ENCODE measurements around the gene MOSPD2. TPM values are rescaled to one million over a fixed set of nuclear protein-coding genes. Genes with fewer than 3 reads are reported as not detected.

MOSPD2 gene
- total RNA-seq, 1 donor from 2014 or later = 13.9 TPM

GRCh38 chrX:14899607-14900006 is 26.4 kb downstream of the MOSPD2 start:
- Histone ChIP-seq H3K27ac (ENCODE audit: low read depth, low read length) (peak overlapping the region; percentile 56), H3K9ac (ENCODE audit: low read length) (no peak overlapping the region), H3K9me3 (ENCODE audit: insufficient read depth, low read depth, low read length) (no peaks in the 10 kb centered on the region), H3K4me3 (ENCODE audit: insufficient read depth, low read depth, low read length) (no peak overlapping the region), H3K79me2 (ENCODE audit: insufficient read depth, low read length) (no peaks in the 10 kb centered on the region), H3K36me3 (ENCODE audit: insufficient read depth, low read length) (no peaks in the 10 kb centered on the region), H3K4me2 (ENCODE audit: low read length) (peak overlapping the region; percentile 39), H4K20me1 (ENCODE audit: insufficient read depth, low read length) (no peaks in the 10 kb centered on the region), H3K4me1 (ENCODE audit: insufficient read depth, low read length) (no peaks in the 10 kb centered on the region), H3K27me3 (ENCODE audit: insufficient read depth, low read length) (no peaks in the 10 kb centered on the region), H2AFZ (ENCODE audit: low read depth, low read length) (no peak overlapping the region)
- no peaks in the 10 kb centered on the region for H3K27me3 Mint-ChIP-seq (ENCODE audit: low read depth, unreplicated experiment)
- DNase-seq (ENCODE audit: low read depth) (peak; percentile 63), FAIRE-seq (peak; percentile 98)
- peak overlapping the region; percentile 94 for H3K27ac Mint-ChIP-seq (ENCODE audit: unreplicated experiment)
- peaks cover 4% of the 10 kb centered on the region for H3K36me3 Mint-ChIP-seq (ENCODE audit: low read depth, unreplicated experiment)
- TF ChIP-seq CTCF (IDR thresholded peaks at IDR 0.05; ENCODE audit: insufficient read depth, low read depth, low read length) (no peak), EZH2 (IDR thresholded peaks at IDR 0.05; ENCODE audit: insufficient read depth, low read length) (no peak)
- H3K9me3 Mint-ChIP-seq (ENCODE audit: unreplicated experiment) = no peaks in the 10 kb centered on the region
- peaks cover 5% of the 10 kb centered on the region for H3K4me1 Mint-ChIP-seq (ENCODE audit: low read depth, unreplicated experiment)
- no peak overlapping the region for H3K4me3 Mint-ChIP-seq (ENCODE audit: unreplicated experiment)

- Histone ChIP-seq H2AFZ (ENCODE audit: low read depth, low read length) (no peak overlapping the region), H3K4me1 (ENCODE audit: insufficient read depth, low read length) (no peaks in the 10 kb centered on the region), H3K9me3 (ENCODE audit: insufficient read depth, low read depth, low read length) (no peaks in the 10 kb centered on the region), H3K36me3 (ENCODE audit: insufficient read depth, low read length) (no peaks in the 10 kb centered on the region), H3K79me2 (ENCODE audit: insufficient read depth, low read length) (no peaks in the 10 kb centered on the region), H3K4me3 (ENCODE audit: insufficient read depth, low read depth, low read length) (no peak overlapping the region), H4K20me1 (ENCODE audit: insufficient read depth, low read length) (no peaks in the 10 kb centered on the region), H3K4me2 (ENCODE audit: low read length) (no peak overlapping the region), H3K27me3 (ENCODE audit: insufficient read depth, low read length) (no peaks in the 10 kb centered on the region), H3K9ac (ENCODE audit: low read length) (no peak overlapping the region), H3K27ac (ENCODE audit: low read depth, low read length) (no peak overlapping the region)
- peaks cover 2% of the 10 kb centered on the region for H3K4me1 Mint-ChIP-seq (ENCODE audit: low read depth, unreplicated experiment)
- no peak overlapping the region for H3K4me3 Mint-ChIP-seq (ENCODE audit: unreplicated experiment)
- H3K27ac Mint-ChIP-seq (ENCODE audit: unreplicated experiment) = no peak overlapping the region
- DNase-seq (ENCODE audit: low read depth) = no peak
- no peaks in the 10 kb centered on the region for H3K9me3 Mint-ChIP-seq (ENCODE audit: unreplicated experiment)
- TF ChIP-seq EZH2 (IDR thresholded peaks at IDR 0.05; ENCODE audit: insufficient read depth, low read length) (no peak), CTCF (IDR thresholded peaks at IDR 0.05; ENCODE audit: insufficient read depth, low read depth, low read length) (no peak)
- peaks cover 6% of the 10 kb centered on the region for H3K36me3 Mint-ChIP-seq (ENCODE audit: low read depth, unreplicated experiment)
- FAIRE-seq = no peak
- H3K27me3 Mint-ChIP-seq (ENCODE audit: low read depth, unreplicated experiment) = no peaks in the 10 kb centered on the region
Measured at GRCh38 chrX:14902537-14902936, 29.3 kb downstream of the MOSPD2 start.

DNA sequence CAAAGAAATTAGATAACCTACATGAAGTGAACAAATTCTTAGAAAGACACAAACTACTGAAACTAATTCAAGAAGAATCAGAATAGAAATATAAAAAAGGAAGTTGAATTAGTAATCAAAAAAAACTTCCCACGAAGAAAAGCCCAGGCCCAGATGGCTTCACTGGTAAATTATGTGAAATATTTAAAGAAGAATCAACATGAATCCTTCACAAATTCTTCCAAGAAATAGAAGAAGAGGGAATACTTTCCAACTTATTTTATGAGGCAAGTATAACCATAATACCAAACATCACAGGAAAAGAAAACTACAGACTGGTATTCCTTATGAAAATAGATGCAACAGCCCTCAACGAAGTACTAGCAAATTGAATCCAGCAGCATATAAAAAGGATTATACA is 30.7 kb downstream of the MOSPD2 start:
- H3K4me3 ChIP-seq (ENCODE audit: insufficient read depth, low read depth, low read length) = no peak overlapping the region
- no peaks in the 10 kb centered on the region for H4K20me1 ChIP-seq (ENCODE audit: insufficient read depth, low read length)
- no peak overlapping the region for H2AFZ ChIP-seq (ENCODE audit: low read depth, low read length)
- H3K4me2 ChIP-seq (ENCODE audit: low read length) = no peak overlapping the region
- H3K36me3 ChIP-seq (ENCODE audit: insufficient read depth, low read length) = no peaks in the 10 kb centered on the region
- TF ChIP-seq EZH2 (IDR thresholded peaks at IDR 0.05; ENCODE audit: insufficient read depth, low read length) (no peak), CTCF (IDR thresholded peaks at IDR 0.05; ENCODE audit: insufficient read depth, low read depth, low read length) (no peak)
- no peaks in the 10 kb centered on the region for H3K79me2 ChIP-seq (ENCODE audit: insufficient read depth, low read length)
- Mint-ChIP-seq H3K9me3 (ENCODE audit: unreplicated experiment) (no peaks in the 10 kb centered on the region), H3K27ac (ENCODE audit: unreplicated experiment) (no peak overlapping the region), H3K4me1 (ENCODE audit: low read depth, unreplicated experiment) (peaks cover 2% of the 10 kb centered on the region), H3K4me3 (ENCODE audit: unreplicated experiment) (no peak overlapping the region), H3K36me3 (ENCODE audit: low read depth, unreplicated experiment) (peaks cover 6% of the 10 kb centered on the region), H3K27me3 (ENCODE audit: low read depth, unreplicated experiment) (no peaks in the 10 kb centered on the region)
- no peak overlapping the region for H3K27ac ChIP-seq (ENCODE audit: low read depth, low read length)
- DNase-seq (ENCODE audit: low read depth) (peak; percentile 36), FAIRE-seq (peak; percentile 88)
- H3K9ac ChIP-seq (ENCODE audit: low read length) = no peak overlapping the region
- H3K4me1 ChIP-seq (ENCODE audit: insufficient read depth, low read length) = no peaks in the 10 kb centered on the region
- H3K27me3 ChIP-seq (ENCODE audit: insufficient read depth, low read length) = no peaks in the 10 kb centered on the region
- H3K9me3 ChIP-seq (ENCODE audit: insufficient read depth, low read depth, low read length) = no peaks in the 10 kb centered on the region

All from astrocyte (in vitro differentiated cells and primary cell).